ENCODE results near the gene TRIO. TPM values are rescaled to one million over a fixed set of nuclear protein-coding genes. Genes with fewer than 3 reads are reported as not detected.

The TRIO gene
- total and polyA plus RNA-seq, 2 donors (not counting 3 experiments of a cell fraction or from before 2014, with no cell fraction given) = 82.9 to 248 TPM

- Histone ChIP-seq H3K36me3 (ENCODE audit: control insufficient read depth in 2 of 2, extremely low read depth in 1 of 2, insufficient read depth in 2 of 2, low read length in 2 of 2) (no peaks in the 10 kb centered on the region), H2AFZ (ENCODE audit: low read depth, low read length) (no peak overlapping the region), H3K79me2 (ENCODE audit: control insufficient read depth, insufficient read depth, low read length) (peaks cover 98% of the 10 kb centered on the region), H3K4me3 (replicated peaks in 1 of 3; ENCODE audit: insufficient read depth in 1 of 3, low read depth in 1 of 3, low read length in 3 of 3) (no peak overlapping the region), H3K27me3 (ENCODE audit: control insufficient read depth in 2 of 2, insufficient read depth in 2 of 2, low read length in 2 of 2) (no peaks in the 10 kb centered on the region), H3K9me3 (replicated peaks; ENCODE audit: control insufficient read depth, insufficient read depth, low read length) (no peaks in the 10 kb centered on the region), H3K4me2 (ENCODE audit: insufficient read depth, low read length) (no peak overlapping the region), H3K27ac (ENCODE audit: insufficient read depth, low read depth, low read length) (no peak overlapping the region), H4K20me1 (replicated peaks; ENCODE audit: control insufficient read depth, extremely low read depth, insufficient read depth, low read length) (no peaks in the 10 kb centered on the region), H3K9ac (replicated peaks; ENCODE audit: extremely low read depth, insufficient read depth, low read length) (no peak overlapping the region), H3K4me1 (ENCODE audit: control insufficient read depth, extremely low read depth, insufficient read depth, low read length) (peaks cover 12% of the 10 kb centered on the region), H3K9me1 (replicated peaks; ENCODE audit: control insufficient read depth, extremely low read depth, insufficient read depth, low read length) (no peaks in the 10 kb centered on the region)
- DNase-seq (ENCODE audit: low read depth, low spot score) (no peak), FAIRE-seq (peak; percentile 76)
- POLR2A ChIA-PET = no interaction called here
- intact Hi-C loops (cut with micrococcal nuclease) (no loop called here), dilution Hi-C loops (cut with MboI; ENCODE audit: extremely low pct_ligation_motif_present, low sequenced_read_pairs) (loop anchor here (25.0 kb wide), 1 partner anchor 113 kb away; the partner anchor contains the start of gene TRIO)
- CTCF ChIA-PET = interaction anchor here (0.8 to 2.1 kb wide), 3 partner anchors 10 to 20 kb away, joined by 3 to 11 read pairs (median 8); no protein-coding TSS in a partner anchor
- no TSS peak for BruUV-seq (replicated peaks)
- TF ChIP-seq CTCF (IDR thresholded peaks at IDR 0.05; ENCODE audit: extremely low read depth in 1 of 2, insufficient read depth in 1 of 2, low read depth in 1 of 2, low read length in 2 of 2) = no peak
- peak; percentile 77 for TF ChIP-seq MAX (IDR thresholded peaks at IDR 0.05; ENCODE audit: insufficient read depth, insufficient read length)
- TF ChIP-seq POLR2AphosphoS5 (IDR thresholded peaks at IDR 0.05; ENCODE audit: insufficient read depth, low read depth, low read length) = no peak
- no peak for TF ChIP-seq EZH2 (IDR thresholded peaks at IDR 0.05; ENCODE audit: borderline replicate concordance, low read depth, low read length, severe bottlenecking)
- no peak for TF ChIP-seq GATA2 (IDR thresholded peaks at IDR 0.05; ENCODE audit: insufficient read depth, insufficient read length, low read depth, low read length)
- no peak for TF ChIP-seq POLR2A (IDR thresholded peaks at IDR 0.05; ENCODE audit: low read depth, low read length)
- TF ChIP-seq JUN (IDR thresholded peaks at IDR 0.05; ENCODE audit: borderline replicate concordance, insufficient read depth, insufficient read length, low read depth) = peak; percentile 40
- TF ChIP-seq FOS (IDR thresholded peaks at IDR 0.05; ENCODE audit: borderline replicate concordance, insufficient read depth, low read length) = no peak
- TF ChIP-seq MYC (IDR thresholded peaks at IDR 0.05; ENCODE audit: low read depth, low read length) = no peak
Observed at GRCh38 chr5:14250084-14250695, 107.0 kb downstream of the TRIO start.
